Glomerular endothelial cell (primary cell): ENCODE measurements around the gene NLRP12. TPM values are rescaled to one million over a fixed set of nuclear protein-coding genes. Genes with fewer than 3 reads are reported as not detected.
A peak's percentile ranks its signal among the peaks of the same experiment; 100 is the strongest.
"Not testable (repeated sequence)": the region's sequence is repeated elsewhere in the genome, so short reads cannot be mapped to it uniquely, and the experiment has no call there.

Source experiments
- DNase-seq: peaks from one replicate; pipeline ENCODE4 v3.0.0-alpha.2; 2011; ENCODE audit warnings: low read depth, low spot score; ENCODE audit errors: extremely low read depth
- total RNA-seq: library from RNA; depleted of rRNA; stranded (reverse); fragments of >200 nt; gene quantifications from 2 replicates; pipeline ENCODE4 v1.2.3, GENCODE V29; 2015

NLRP12 gene
- total RNA-seq, 1 donor from 2014 or later = 2.6 TPM

DNA sequence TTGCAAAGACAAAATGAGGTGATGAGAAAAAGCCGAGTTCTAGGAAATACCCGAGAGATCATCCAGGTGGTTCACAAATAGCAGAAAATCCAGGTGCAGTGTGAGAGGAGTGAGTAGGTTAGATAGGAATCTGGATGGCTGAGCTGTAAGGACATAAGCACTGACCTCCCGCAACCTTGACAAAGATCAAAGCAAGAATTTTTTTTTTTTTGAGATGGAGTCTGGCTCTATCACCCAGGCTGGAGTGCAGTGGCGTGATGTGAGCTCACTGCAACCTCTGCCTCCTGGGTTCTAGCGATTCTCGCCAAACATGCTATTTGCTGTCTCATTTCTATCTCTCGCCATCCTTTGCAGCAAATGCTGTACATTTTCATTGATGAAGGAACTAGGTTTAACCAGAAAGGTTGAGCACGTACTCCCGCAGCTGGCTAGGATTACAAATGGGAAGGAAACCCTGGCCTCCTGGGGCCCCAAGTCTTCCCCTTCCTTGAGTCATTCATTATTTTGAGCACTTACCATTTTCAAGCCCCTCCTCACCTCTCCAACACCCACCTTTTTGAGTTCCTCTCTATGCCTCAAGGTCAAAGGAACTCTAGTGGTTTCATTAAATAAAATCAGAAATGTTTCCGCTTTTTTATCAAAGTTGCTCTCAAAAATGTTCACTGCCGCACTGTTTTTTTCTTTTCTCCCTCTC lies 38.8 kb downstream of the NLRP12 start:
- no peak for DNase-seq

DNA sequence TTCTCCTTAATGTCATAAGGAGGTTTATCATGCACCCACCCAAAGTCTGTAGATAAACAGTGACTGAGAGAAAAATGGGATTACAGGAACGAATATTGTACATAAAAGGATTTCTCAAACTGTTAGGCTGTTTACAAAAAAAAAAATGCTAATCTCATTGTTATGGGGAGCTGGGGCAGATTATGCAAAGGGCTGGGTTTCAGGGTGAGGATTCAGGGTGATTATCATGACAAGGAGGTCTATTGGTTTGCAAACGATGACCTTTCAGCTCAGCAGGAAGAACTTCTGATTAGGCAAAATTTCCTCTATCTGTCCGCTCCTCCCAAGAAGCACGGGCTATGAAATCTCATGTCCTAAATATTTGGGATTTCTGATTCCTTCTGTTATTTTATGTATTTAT lies 41.4 kb downstream of the NLRP12 start:
- no peak for DNase-seq

DNA sequence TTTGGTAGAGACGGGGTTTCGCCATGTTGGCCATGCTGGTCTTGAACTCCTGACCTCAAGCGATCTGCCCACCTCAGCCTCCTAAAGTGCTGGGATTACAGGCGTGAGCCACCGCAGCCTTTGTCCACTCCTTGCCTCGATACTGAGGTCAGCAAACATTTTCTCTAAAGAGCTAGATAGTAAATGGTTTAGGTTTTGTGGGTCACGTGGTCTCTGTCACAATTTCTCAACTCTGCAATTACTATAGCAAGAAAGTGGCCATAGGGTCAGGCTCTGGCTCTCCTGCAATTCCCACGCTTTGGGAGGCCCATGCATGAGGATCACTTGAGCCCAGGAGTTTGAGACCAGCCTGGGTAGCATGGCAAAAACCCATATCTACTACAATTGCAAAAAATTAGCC lies 42.8 kb downstream of the NLRP12 start:
- not testable (repeated sequence) for DNase-seq

DNA sequence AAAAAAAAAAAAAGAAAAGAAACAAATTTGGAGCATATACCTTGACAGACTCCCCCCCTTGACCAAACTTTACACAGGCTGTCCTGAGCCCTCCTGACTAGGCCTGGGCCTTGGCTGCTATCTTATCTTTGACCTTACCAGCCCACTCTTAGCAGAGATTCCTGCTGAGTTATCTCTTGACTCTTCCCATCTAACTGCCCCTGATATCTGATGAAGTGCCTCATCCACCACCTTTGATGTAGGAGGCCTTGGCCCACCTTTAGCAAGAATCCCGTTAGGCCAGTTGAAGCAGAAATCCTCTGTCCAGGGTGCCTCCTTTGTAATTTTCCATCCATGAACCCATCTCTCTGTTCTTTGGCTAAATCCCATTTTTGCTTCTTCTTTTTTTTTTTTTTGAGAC lies 43.6 kb downstream of the NLRP12 start:
- DNase-seq = no peak

DNA sequence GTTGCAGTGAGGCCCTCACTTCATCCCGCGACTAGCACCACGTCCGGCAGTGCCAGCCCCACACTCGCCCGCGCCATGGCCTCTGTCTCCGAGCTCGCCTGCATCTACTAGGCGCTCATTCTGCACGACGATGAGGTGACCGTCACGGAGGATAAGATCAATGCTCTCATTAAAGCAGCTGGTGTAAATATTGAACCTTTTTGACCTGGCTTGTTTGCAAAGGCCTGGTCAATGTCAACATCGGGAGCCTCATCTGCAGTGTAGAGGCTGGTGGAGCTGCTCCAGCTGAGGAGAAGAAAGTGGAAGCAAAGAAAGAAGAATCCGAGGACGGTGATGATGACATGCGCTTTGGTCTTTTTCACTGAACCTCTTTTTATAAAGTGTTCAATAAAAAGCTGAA lies 48.6 kb downstream of the NLRP12 start:
- no peak for DNase-seq

DNA sequence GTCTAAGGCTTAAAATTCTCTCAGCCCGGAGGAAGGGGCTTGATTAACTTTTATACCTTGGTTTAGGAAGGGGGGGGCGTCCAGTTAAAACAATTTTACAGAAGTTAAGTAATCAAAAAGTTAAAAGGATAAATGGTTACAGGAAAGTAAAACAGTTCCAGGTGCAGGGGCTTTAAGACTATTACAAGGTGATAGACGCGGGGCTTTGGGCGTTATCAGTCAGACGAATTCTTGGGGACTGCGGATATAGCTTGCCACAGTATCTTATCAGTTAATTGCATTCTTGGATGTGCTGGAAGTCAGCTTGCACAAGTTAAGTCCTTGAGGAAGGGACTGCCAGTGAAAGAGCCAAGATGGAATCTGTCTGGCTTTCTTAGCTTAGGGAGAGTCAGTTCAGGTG lies 49.6 kb downstream of the NLRP12 start:
- DNase-seq = not testable (repeated sequence)

DNA sequence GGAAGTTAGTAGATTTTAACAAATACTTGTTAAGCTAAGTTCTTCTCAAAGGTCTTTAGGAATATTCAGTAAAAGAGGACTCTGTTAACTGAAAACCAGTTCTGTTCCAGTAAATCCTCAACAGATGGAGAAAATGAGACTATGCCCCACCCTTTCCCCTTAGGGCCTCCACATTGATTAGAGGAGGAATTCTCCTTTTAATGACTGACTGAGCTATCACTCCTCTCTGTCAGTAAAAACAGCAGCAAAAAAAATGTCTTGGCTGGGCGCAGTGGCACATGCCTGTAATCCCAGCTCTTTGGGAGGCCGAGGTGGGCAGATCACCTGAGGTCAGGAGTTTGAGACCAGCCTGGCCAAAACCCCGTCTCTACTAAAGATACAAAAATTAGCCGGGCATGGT lies 50.1 kb downstream of the NLRP12 start:
- no peak for DNase-seq

DNA sequence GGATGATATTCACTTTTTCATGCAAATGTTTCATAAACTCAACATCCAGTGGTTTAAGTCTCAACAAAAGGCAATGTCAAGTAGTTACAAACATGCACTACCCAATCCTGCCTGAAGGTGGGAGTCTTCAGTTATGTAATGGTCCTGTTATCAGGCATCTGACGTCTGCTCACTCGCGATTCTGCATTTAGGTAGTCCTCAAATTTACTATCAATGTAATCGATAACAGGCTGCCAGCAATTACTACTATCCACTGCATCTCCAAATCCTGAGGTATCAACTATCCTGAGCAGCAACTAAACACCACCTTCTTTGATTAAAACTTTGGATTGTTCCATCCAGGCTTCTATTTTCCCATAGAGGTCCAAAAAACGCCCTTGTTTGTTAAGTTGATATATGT lies 51.2 kb downstream of the NLRP12 start:
- DNase-seq = peak; percentile 51

DNA sequence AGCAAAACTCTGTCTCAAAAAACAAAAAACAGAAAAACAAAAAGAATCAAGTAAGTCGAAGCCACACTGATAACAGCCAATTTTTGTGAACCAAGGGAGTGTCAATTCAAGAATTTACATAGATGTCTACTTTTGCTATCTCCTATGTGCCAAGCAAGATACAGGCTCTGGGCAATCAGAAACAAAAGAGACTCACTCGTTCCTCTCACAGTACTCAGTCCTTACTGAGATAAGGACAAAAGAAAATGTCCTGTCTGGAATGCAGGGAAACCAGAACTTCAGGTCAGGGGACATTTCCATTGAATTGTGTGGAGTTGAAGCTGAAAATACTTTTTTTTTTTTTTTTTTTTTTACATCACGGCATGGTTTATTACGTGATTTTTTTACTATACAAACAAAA lies 53.0 kb downstream of the NLRP12 start:
- no peak for DNase-seq

DNA sequence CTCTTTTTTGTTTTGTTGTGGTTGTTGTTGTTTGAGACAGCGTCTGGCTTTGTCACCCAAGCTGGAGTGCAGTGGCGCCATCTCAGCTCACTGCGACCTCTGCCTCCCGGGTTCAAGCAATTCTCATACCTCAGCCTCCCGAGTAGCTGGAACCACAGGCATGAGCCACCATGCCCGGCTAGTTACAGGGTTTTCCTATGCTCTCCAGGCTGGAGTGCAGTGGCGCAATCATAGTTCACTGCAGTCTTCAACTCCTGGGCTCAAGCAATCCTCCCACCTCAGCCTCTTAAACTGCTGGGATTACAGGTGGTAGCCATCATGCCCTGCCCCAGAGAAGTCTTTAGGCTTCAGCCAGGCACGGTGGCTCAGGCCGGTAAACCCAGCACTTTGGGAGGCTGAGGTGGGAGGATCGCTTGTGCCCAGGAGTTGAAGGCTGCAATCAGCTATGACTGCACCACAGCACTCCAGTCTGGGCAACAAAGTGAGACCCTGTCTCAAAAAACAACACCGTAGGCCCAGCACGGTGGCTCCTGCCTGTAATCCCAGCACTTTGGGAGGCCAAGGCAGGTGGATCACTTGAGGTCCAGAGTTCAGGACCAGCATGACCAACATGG lies 54.3 kb downstream of the NLRP12 start:
- not testable (repeated sequence) for DNase-seq

DNA sequence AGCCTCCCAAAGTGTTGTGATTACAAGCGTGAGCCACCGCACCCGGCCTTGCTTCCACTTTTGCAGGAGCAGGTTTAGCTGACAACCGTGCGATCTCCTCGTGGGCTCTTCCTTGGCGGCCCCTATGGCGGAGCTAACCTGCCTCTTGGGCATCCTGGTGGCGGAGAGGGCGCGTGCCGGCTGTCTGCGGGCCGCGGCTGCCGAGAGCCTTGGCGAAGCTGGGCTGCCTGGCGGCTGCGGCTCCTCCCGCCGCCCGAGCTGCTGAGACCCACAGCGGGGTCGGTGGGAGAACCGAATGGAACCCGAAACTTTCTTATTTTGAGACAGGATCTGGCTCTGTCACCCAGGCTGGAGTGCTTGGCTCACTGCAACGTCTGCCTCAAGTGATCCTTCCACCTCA lies 55.7 kb downstream of the NLRP12 start:
- no peak for DNase-seq

DNA sequence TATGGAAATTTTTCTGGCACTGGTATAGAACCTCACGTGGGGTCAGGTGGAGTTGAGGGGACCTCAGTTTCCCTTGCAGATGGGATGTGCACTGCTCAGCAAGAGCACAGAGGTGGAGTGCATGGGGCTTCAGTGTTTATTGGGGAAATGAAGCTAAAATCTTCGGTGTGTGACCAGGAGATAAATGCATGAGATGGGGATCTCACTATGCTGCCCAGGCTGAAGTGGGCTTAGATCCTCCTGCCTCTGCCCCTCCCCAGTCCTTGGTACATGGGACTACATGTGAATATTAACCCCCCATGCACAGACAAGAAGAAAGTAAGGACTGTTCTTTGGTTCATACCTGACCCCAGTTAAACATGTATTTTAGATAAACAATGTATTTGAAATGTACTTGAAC lies 65.1 kb downstream of the NLRP12 start:
- not testable (repeated sequence) for DNase-seq

Other genes with a start within 250 kb of the NLRP12 start
- gene DPRX, start 192.3 kb downstream of the NLRP12 start, total RNA-seq = not detected in 2 replicates
- gene MYADM, start 43.6 kb upstream of the NLRP12 start, total RNA-seq = 134 and 174 TPM in 2 replicates
- gene PRKCG, start 57.9 kb upstream of the NLRP12 start, total RNA-seq = 0.06 TPM in 1 of 2 replicates, not detected in the other
- gene CACNG7, start 85.0 kb upstream of the NLRP12 start, total RNA-seq = 1.9 and 2.2 TPM in 2 replicates
- gene CACNG8, start 138.6 kb upstream of the NLRP12 start, total RNA-seq = 1.3 and 2.1 TPM in 2 replicates
- 2.2 and 3.0 TPM in 2 replicates for gene CACNG6, start 167.3 kb upstream of the NLRP12 start, total RNA-seq
- gene VSTM1, start 239.6 kb upstream of the NLRP12 start, total RNA-seq = not detected in 2 replicates